Progenitor cell of endocrine pancreas (in vitro differentiated cells): ENCODE data around the gene CHTF18. TPM values are rescaled to one million over a fixed set of nuclear protein-coding genes. Genes with fewer than 3 reads are reported as not detected.

ENCODE experiments used
- DNase-seq: peaks from one replicate; pipeline ENCODE4 v3.0.0; 2021; ENCODE audit warnings: low spot score; ENCODE audit not compliant: unreplicated experiment
- H3K27ac Mint-ChIP-seq: 2 replicates; pipeline ENCODE4 v1.8.0; 2021; ENCODE audit warnings: mild to moderate bottlenecking, moderate library complexity, mixed read lengths
- H3K27me3 Mint-ChIP-seq: 2 replicates; pipeline ENCODE4 v1.8.0; 2021; ENCODE audit warnings: mixed read lengths
- H3K36me3 Mint-ChIP-seq: 2 replicates; pipeline ENCODE4 v1.8.0; 2022; ENCODE audit warnings: mixed read lengths; ENCODE audit not compliant: insufficient read depth
- H3K4me1 Mint-ChIP-seq: 2 replicates; pipeline ENCODE4 v1.8.0; 2021; ENCODE audit warnings: low read depth, mixed read lengths
- H3K4me3 Mint-ChIP-seq: 2 replicates; pipeline ENCODE4 v1.8.0; 2021; ENCODE audit warnings: low read depth, mild to moderate bottlenecking, moderate library complexity, mixed read lengths
- H3K9me3 Mint-ChIP-seq: 2 replicates; pipeline ENCODE4 v1.8.0; 2021; ENCODE audit warnings: low read depth, mixed read lengths
- total RNA-seq: library from RNA; stranded (reverse); gene quantifications from 2 replicates; pipeline ENCODE4 v1.2.1, GENCODE V29; 2021
- TF ChIP-seq, protein P1 (sequence below): fragments of 200-600 bp; sonication (generic); IDR thresholded peaks from one replicate; pipeline ENCODE4 v1.5.0; 2021; ENCODE audit warnings: antibody characterized with exemption, mild to moderate bottlenecking; ENCODE audit not compliant: unreplicated experiment

Gene CHTF18
- total RNA-seq, 1 donor from 2014 or later, result 99.3 TPM

GRCh38 chr16:822174-822908 lies 33.9 kb downstream of the CHTF18 start:
- Mint-ChIP-seq H3K4me3 (no peak overlapping the region), H3K4me1 (no peaks in the 10 kb centered on the region), H3K36me3 (no peaks in the 10 kb centered on the region), H3K27me3 (peaks cover 13% of the 10 kb centered on the region), H3K9me3 (no peaks in the 10 kb centered on the region), H3K27ac (no peak overlapping the region)
- DNase-seq, result no peak
- TF ChIP-seq, protein P1, sequence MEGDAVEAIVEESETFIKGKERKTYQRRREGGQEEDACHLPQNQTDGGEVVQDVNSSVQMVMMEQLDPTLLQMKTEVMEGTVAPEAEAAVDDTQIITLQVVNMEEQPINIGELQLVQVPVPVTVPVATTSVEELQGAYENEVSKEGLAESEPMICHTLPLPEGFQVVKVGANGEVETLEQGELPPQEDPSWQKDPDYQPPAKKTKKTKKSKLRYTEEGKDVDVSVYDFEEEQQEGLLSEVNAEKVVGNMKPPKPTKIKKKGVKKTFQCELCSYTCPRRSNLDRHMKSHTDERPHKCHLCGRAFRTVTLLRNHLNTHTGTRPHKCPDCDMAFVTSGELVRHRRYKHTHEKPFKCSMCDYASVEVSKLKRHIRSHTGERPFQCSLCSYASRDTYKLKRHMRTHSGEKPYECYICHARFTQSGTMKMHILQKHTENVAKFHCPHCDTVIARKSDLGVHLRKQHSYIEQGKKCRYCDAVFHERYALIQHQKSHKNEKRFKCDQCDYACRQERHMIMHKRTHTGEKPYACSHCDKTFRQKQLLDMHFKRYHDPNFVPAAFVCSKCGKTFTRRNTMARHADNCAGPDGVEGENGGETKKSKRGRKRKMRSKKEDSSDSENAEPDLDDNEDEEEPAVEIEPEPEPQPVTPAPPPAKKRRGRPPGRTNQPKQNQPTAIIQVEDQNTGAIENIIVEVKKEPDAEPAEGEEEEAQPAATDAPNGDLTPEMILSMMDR, result no peak

DNA sequence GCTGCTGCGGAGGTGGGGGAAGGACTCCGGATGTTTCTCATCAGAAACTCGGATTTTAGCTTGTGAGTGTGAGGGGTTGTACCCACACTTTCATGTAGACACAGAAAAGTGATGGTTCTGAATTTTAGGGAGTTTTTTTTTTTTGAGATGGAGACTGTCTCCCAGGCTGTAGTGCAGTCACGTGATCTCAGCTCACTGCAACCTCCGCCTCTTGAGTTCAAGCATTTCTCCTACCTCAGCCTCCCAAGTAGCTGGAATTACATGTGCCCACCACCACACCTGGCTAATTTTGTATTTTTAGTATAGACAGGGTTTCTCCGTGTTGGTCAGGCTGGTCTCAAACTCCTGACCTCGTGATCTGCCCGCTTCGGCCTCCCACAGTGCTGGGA lies 34.5 kb downstream of the CHTF18 start:
- H3K4me3 Mint-ChIP-seq, result no peak overlapping the region
- H3K27ac Mint-ChIP-seq, result no peak overlapping the region
- TF ChIP-seq, protein P1, result no peak
- peaks cover 13% of the 10 kb centered on the region for H3K27me3 Mint-ChIP-seq
- H3K4me1 Mint-ChIP-seq, result no peaks in the 10 kb centered on the region
- no peaks in the 10 kb centered on the region for H3K9me3 Mint-ChIP-seq
- no peak for DNase-seq
- no peaks in the 10 kb centered on the region for H3K36me3 Mint-ChIP-seq

- Mint-ChIP-seq H3K27me3 (peaks cover 13% of the 10 kb centered on the region), H3K4me1 (no peaks in the 10 kb centered on the region), H3K27ac (no peak overlapping the region), H3K9me3 (no peaks in the 10 kb centered on the region), H3K4me3 (no peak overlapping the region), H3K36me3 (no peaks in the 10 kb centered on the region)
- TF ChIP-seq, protein P1, result no peak
- DNase-seq, result no peak
Measured at GRCh38 chr16:824194-824593, 35.8 kb downstream of the CHTF18 start.

- no peak for DNase-seq
- Mint-ChIP-seq H3K9me3 (no peaks in the 10 kb centered on the region), H3K4me3 (no peak overlapping the region), H3K27ac (no peak overlapping the region), H3K27me3 (peaks cover 13% of the 10 kb centered on the region), H3K4me1 (no peaks in the 10 kb centered on the region), H3K36me3 (no peaks in the 10 kb centered on the region)
- TF ChIP-seq, protein P1, result no peak
Measured at GRCh38 chr16:824601-825000, 36.2 kb downstream of the CHTF18 start.

- DNase-seq, result no peak
- no peaks in the 10 kb centered on the region for H3K4me1 Mint-ChIP-seq
- no peaks in the 10 kb centered on the region for H3K36me3 Mint-ChIP-seq
- H3K9me3 Mint-ChIP-seq, result no peaks in the 10 kb centered on the region
- H3K27ac Mint-ChIP-seq, result no peak overlapping the region
- peaks cover 13% of the 10 kb centered on the region for H3K27me3 Mint-ChIP-seq
- H3K4me3 Mint-ChIP-seq, result no peak overlapping the region
- TF ChIP-seq, protein P1, result no peak
Measured at GRCh38 chr16:825341-826061, 37.1 kb downstream of the CHTF18 start.
